Measurements from ENCODE around the gene SLC25A43.
A peak's percentile ranks its signal among the peaks of the same experiment; 100 is the strongest.

- TF ChIP-seq ZMAT4 (CRISPR knock-in tag; IDR thresholded peaks at IDR 0.05) (no peak), ELF4 (CRISPR knock-in tag; IDR thresholded peaks at IDR 0.05; ENCODE audit: low read depth) (no peak), NFYB (CRISPR knock-in tag; conservative IDR thresholded peaks at IDR 0.05; ENCODE audit: low read depth) (no peak), SP1 (CRISPR knock-in tag; conservative IDR thresholded peaks at IDR 0.05) (0 out of 2 replicates have a peak, but pooled peaks have one; percentile 8), NFE2L1 (CRISPR knock-in tag; IDR thresholded peaks at IDR 0.05) (0 out of 2 replicates have a peak, but pooled peaks have one; percentile 7), NR2C2 (CRISPR knock-in tag; IDR thresholded peaks at IDR 0.05) (no peak)
- TF ChIP-seq, protein P1, sequence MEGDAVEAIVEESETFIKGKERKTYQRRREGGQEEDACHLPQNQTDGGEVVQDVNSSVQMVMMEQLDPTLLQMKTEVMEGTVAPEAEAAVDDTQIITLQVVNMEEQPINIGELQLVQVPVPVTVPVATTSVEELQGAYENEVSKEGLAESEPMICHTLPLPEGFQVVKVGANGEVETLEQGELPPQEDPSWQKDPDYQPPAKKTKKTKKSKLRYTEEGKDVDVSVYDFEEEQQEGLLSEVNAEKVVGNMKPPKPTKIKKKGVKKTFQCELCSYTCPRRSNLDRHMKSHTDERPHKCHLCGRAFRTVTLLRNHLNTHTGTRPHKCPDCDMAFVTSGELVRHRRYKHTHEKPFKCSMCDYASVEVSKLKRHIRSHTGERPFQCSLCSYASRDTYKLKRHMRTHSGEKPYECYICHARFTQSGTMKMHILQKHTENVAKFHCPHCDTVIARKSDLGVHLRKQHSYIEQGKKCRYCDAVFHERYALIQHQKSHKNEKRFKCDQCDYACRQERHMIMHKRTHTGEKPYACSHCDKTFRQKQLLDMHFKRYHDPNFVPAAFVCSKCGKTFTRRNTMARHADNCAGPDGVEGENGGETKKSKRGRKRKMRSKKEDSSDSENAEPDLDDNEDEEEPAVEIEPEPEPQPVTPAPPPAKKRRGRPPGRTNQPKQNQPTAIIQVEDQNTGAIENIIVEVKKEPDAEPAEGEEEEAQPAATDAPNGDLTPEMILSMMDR (IDR thresholded peaks at IDR 0.05) = peak; percentile 55
- TF ChIP-seq, protein P2, sequence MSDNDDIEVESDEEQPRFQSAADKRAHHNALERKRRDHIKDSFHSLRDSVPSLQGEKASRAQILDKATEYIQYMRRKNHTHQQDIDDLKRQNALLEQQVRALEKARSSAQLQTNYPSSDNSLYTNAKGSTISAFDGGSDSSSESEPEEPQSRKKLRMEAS (CRISPR knock-in tag; IDR thresholded peaks at IDR 0.05) = no peak; the same call in 1 of the 2 replicates
Observed at GRCh38 chrX:119468551-119469312, 69.6 kb downstream of the SLC25A43 start.

All from WTC11 (cell line).